K562 (cell line): ENCODE data around the gene MYL9. TPM values are rescaled to one million over a fixed set of nuclear protein-coding genes. Genes with fewer than 3 reads are reported as not detected.

ENCODE experiments used
- ATAC-seq: fragments of 200-7000 bp; cut with Tn5 transposase; 3 replicates; pipeline ENCODE4 v1.9.1; 2020; ENCODE audit warnings: moderate library complexity
- BruUV-seq: library from RNA; stranded (reverse); fragments of 400-500 nt; replicated peaks from 2 replicates; lab custom pipeline; 2021; lab: Mats Ljungman, UMichigan
- CTCF ChIA-PET: fragments of 300-600 bp; formaldehyde crosslinking; extraction: SDS; loops from one replicate; lab custom pipeline; 2021; ENCODE audit warnings: low intra/inter-chr PET ratio; lab: Yijun Ruan, JAX
- POLR2A ChIA-PET: fragments of 300-600, 350-650 bp; sonication (Branson Sonifier 250); formaldehyde crosslinking; extraction: SDS; loops from one replicate; lab custom pipeline; 2021; ENCODE audit warnings: antibody characterized with exemption, inconsistent platforms; lab: Yijun Ruan, JAX
- DNase-seq, 4 experiments: peaks; one replicate each; pipeline versions ENCODE4 v3.0.0 to v3.0.0-alpha.2; 2011 to 2018; ENCODE audit warnings: low spot score in 3 of 4, mixed read lengths in 3 of 4; ENCODE audit errors: extremely low read depth in 1 of 4
- FAIRE-seq: peaks from 2 replicates; lab custom pipeline; 2011; peaks lifted over from hg19 to GRCh38; lab: Jason Lieb, UNC
- H2AFZ ChIP-seq: 2 replicates; pipeline ENCODE4 v1.6.0; 2011; ENCODE audit warnings: low read depth, low read length, control low read depth, inconsistent platforms
- H3K27ac ChIP-seq: fragments of 200-600 bp; 3 replicates; pipeline ENCODE4 v1.8.0; 2011; ENCODE audit warnings: low read depth, mild to moderate bottlenecking, control low read depth, inconsistent platforms, low read length, moderate library complexity, mixed read lengths; ENCODE audit errors: extremely low read depth
- H3K27me3 ChIP-seq, 2 experiments: fragments of 300-600 bp in 1 of 2; 2 replicates in 1 of 2; 3 replicates in 1 of 2; pipeline versions ENCODE4 v1.6.0 to v1.8.0; 2011; ENCODE audit warnings: inconsistent platforms in 2 of 2, low read length in 2 of 2, mild to moderate bottlenecking in 1 of 2, mixed read lengths in 1 of 2, moderate library complexity in 1 of 2; ENCODE audit not compliant: control insufficient read depth in 2 of 2, insufficient read depth in 2 of 2
- H3K36me3 ChIP-seq: fragments of 300-600 bp; 3 replicates; pipeline ENCODE4 v1.8.0; 2011; ENCODE audit warnings: mild to moderate bottlenecking, low read length, inconsistent platforms; ENCODE audit not compliant: control insufficient read depth, insufficient read depth
- H3K4me1 ChIP-seq, 2 experiments: fragments of 200-600 bp in 1 of 2; replicated peaks in 1 of 2; 2 replicates in 1 of 2; 3 replicates in 1 of 2; pipeline versions ENCODE4 v1.5.1 to v1.8.0; 2011; ENCODE audit warnings: inconsistent platforms in 2 of 2, low read length in 2 of 2, mild to moderate bottlenecking in 1 of 2, mixed read lengths in 1 of 2, moderate library complexity in 1 of 2; ENCODE audit not compliant: control insufficient read depth in 2 of 2, insufficient read depth in 2 of 2
- H3K4me2 ChIP-seq: 2 replicates; pipeline ENCODE4 v1.6.1; 2011; ENCODE audit warnings: low read length, control low read depth, inconsistent platforms, mixed read lengths; ENCODE audit not compliant: insufficient read depth
- H3K4me3 ChIP-seq: fragments of 200-600 bp; sonication (generic), shearing (Covaris generic); 2 replicates; pipeline ENCODE4 v1.5.1; 2016; ENCODE audit warnings: control low read depth, inconsistent platforms
- H3K79me2 ChIP-seq: fragments of 200-600 bp; 3 replicates; pipeline ENCODE4 v1.8.0; 2011; ENCODE audit warnings: low read length, inconsistent platforms; ENCODE audit not compliant: control insufficient read depth, insufficient read depth
- H3K9ac ChIP-seq, 2 experiments: 2 replicates each; pipeline versions ENCODE4 v1.6.0 to v1.6.1; 2011; ENCODE audit warnings: low read depth in 2 of 2, low read length in 2 of 2, control low read depth in 1 of 2, inconsistent platforms in 1 of 2, mild to moderate bottlenecking in 1 of 2, mixed read lengths in 1 of 2; ENCODE audit not compliant: insufficient read depth in 1 of 2
- H3K9me1 ChIP-seq: one replicate; pipeline ENCODE4 v1.6.0; 2011; ENCODE audit warnings: inconsistent platforms, mild to moderate bottlenecking, low read length, moderate library complexity; ENCODE audit not compliant: control insufficient read depth, insufficient read depth
- H3K9me3 ChIP-seq: replicated peaks from 2 replicates; pipeline ENCODE4 v1.5.1; 2011; ENCODE audit warnings: low read depth, low read length, inconsistent platforms; ENCODE audit not compliant: control insufficient read depth, insufficient read depth
- H4K20me1 ChIP-seq: replicated peaks from 2 replicates; pipeline ENCODE4 v1.6.1; 2011; ENCODE audit warnings: low read length, inconsistent platforms, mixed read lengths; ENCODE audit not compliant: control insufficient read depth, insufficient read depth
- BCL6 ChIP-seq: fragments of 250-450 bp; sonication (Bioruptor Pico); IDR thresholded peaks from 2 replicates; pipeline ENCODE4 v1.4.0; 2020
- CAMTA2 ChIP-seq: fragments of 250-450 bp; sonication (Bioruptor Pico); conservative IDR thresholded peaks from 2 replicates; pipeline ENCODE4 v1.5.1; 2022
- CBX1 ChIP-seq: sonication (generic); IDR thresholded peaks from 2 replicates; pipeline ENCODE4 v1.6.1; 2016; ENCODE audit warnings: antibody characterized with exemption, low read depth, mild to moderate bottlenecking
- CTBP1 ChIP-seq: fragments of 450-650 bp; IDR thresholded peaks from 2 replicates; pipeline ENCODE4 v1.6.1; 2016; ENCODE audit warnings: borderline replicate concordance
- SPI1 ChIP-seq: IDR thresholded peaks from 2 replicates; pipeline ENCODE4 v1.6.1; 2011; ENCODE audit warnings: low read depth, low read length, control low read depth, borderline replicate concordance
- WGBS: fragments of 100-300 bp; shearing (Covaris generic); methylation state at CpG from one replicate; pipeline ENCODE4 v1.1.6; 2016; ENCODE audit warnings: low coverage, mixed read lengths; ENCODE audit not compliant: insufficient coverage; ENCODE audit errors: missing lambda C conversion rate; 5-methylcytosine and 5-hydroxymethylcytosine counted together
- in situ Hi-C: fragments of 300-500 bp; cut with MboI; formaldehyde crosslinking; loops from 4 replicates; pipeline ENCODE4 v1.15.0; 2018; ENCODE audit warnings: inconsistent platforms, mixed read lengths
- intact Hi-C: fragments of 100-400 bp; cut with micrococcal nuclease; formaldehyde crosslinking; loops from 2 replicates; pipeline ENCODE4 v1.14.2; 2022
- polyA plus RNA-seq, 8 experiments: library from polyadenylated mRNA; depleted of rRNA in 4 of 8; stranded (reverse) in 5 of 8; unstranded in 3 of 8; fragments of >200 nt; fragmentation: Nextera tagmentation in 2 of 8; fragmentation: Illumina TruSeq in 1 of 8; extraction: Ambion mirVana in 2 of 8; extraction: Trizol in 1 of 8; gene quantifications; 2 replicates each; pipeline versions ENCODE4 v1.2.1 to v1.2.3, GENCODE V29; 2011 to 2014; ENCODE audit warnings: inconsistent platforms in 1 of 8, missing spikeins in 1 of 8
- total RNA-seq, 7 experiments: library from RNA; depleted of rRNA in 6 of 7; stranded (reverse); fragments of >200 nt in 6 of 7; fragmentation: Illumina TruSeq in 2 of 7; extraction: Trizol in 2 of 7; gene quantifications; 2 replicates each; pipeline versions ENCODE4 v1.2.1 to v1.2.3, GENCODE V29; 2011 to 2021; ENCODE audit warnings: low replicate concordance in 1 of 7

Gene MYL9
- total and polyA plus RNA-seq, 9 of the 15 experiments (the other 6 are each of a cell fraction or from before 2014, with no cell fraction given) = 0.11 to 3.2 (median 0.81) TPM; not detected in 1

GRCh38 chr20:36491901-36492617 is 49.3 kb upstream of the MYL9 start:
- peaks cover under 1% of the 10 kb centered on the region for H3K9me1 ChIP-seq
- ChIA-PET CTCF (interaction anchor here (0.9 to 1.4 kb wide), 2 partner anchors 53 to 289 kb away, joined by 4 read pairs; no protein-coding TSS in a partner anchor), POLR2A (interaction anchor here (1.8 kb wide), 1 partner anchor 11 kb away, joined by 8 read pairs; no protein-coding TSS in a partner anchor)
- TF ChIP-seq CTBP1 (no peak), BCL6 (CRISPR knock-in tag) (no peak), CBX1 (no peak), SPI1 (peak; percentile 60; the same call in 1 of the 2 replicates), CAMTA2 (CRISPR knock-in tag) (no peak)
- peak overlapping the region in 1 of 2 experiments; percentile 80; a peak in 1 of 4 replicates for H3K9ac ChIP-seq
- H3K4me1 ChIP-seq = peaks cover 3 to 10% of the 10 kb centered on the region in 2 experiments; a peak in 3 of 5 replicates
- no peaks in the 10 kb centered on the region for H3K27me3 ChIP-seq
- in situ Hi-C loops (no loop called here), intact Hi-C loops (loop anchor here (2.0 kb wide), 1 partner anchor 51 kb away; no protein-coding TSS in a partner anchor)
- peak; percentile 39; the same call in 2 of the 3 replicates for ATAC-seq
- no peak overlapping the region for H3K27ac ChIP-seq
- BruUV-seq = no TSS peak
- whole genome bisulfite sequencing = 45% methylated on average over 7 of the region's 8 CpGs
- H3K36me3 ChIP-seq = peaks cover 10% of the 10 kb centered on the region; the same call in 2 of the 3 replicates
- no peak overlapping the region for H3K4me2 ChIP-seq
- no peaks in the 10 kb centered on the region for H3K9me3 ChIP-seq
- H4K20me1 ChIP-seq = peaks cover 14% of the 10 kb centered on the region
- H3K79me2 ChIP-seq = no peaks in the 10 kb centered on the region; the same call in 2 of the 3 replicates
- no peak for DNase-seq
- no peak for FAIRE-seq
- no peak overlapping the region for H3K4me3 ChIP-seq
- no peak overlapping the region for H2AFZ ChIP-seq
